Retinal pigment epithelial cell (primary cell): ENCODE measurements around the gene ABCC9.

Source experiments
- DNase-seq: peaks from one replicate; pipeline ENCODE4 v3.0.0-alpha.2; 2010; ENCODE audit warnings: low read depth
- H3K4me3 ChIP-seq: 2 replicates; pipeline ENCODE4 v1.5.1; 2011; ENCODE audit warnings: mild to moderate bottlenecking, low read length, control low read depth, moderate library complexity
- TF ChIP-seq, protein P1 (sequence below): conservative IDR thresholded peaks from 2 replicates; pipeline ENCODE4 v1.5.1; 2011; ENCODE audit warnings: low read depth, low read length, control low read depth, inconsistent platforms

Gene ABCC9

DNA sequence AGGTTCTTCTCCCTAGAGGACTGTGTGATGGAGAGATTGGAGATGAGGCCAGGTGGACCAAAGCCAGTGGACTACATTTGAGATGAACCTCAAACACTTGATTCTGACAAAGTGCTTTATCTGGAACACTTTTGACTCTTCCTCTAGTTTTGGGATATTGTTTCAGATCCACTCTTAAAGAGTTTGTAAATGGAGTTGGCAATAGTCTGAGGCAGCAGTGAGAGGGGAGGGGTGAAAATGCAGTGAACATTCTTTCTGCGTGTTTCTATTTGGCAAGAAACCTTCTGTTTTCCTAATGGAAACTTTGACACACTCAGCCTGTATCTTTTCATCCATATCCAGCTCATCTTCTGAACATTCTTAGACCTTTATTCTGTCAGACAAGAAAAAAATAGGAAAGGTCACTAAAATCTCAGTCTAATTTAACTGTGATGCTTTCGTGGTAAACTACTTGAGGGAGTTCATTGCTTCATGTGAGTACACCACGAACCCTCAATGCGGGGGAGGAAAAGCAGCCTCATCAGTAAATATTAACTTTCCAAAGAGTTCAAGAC is 109.4 kb downstream of the ABCC9 start:
- no peak overlapping the region for H3K4me3 ChIP-seq
- no peak for DNase-seq
- TF ChIP-seq, protein P1, sequence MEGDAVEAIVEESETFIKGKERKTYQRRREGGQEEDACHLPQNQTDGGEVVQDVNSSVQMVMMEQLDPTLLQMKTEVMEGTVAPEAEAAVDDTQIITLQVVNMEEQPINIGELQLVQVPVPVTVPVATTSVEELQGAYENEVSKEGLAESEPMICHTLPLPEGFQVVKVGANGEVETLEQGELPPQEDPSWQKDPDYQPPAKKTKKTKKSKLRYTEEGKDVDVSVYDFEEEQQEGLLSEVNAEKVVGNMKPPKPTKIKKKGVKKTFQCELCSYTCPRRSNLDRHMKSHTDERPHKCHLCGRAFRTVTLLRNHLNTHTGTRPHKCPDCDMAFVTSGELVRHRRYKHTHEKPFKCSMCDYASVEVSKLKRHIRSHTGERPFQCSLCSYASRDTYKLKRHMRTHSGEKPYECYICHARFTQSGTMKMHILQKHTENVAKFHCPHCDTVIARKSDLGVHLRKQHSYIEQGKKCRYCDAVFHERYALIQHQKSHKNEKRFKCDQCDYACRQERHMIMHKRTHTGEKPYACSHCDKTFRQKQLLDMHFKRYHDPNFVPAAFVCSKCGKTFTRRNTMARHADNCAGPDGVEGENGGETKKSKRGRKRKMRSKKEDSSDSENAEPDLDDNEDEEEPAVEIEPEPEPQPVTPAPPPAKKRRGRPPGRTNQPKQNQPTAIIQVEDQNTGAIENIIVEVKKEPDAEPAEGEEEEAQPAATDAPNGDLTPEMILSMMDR = no peak

DNA sequence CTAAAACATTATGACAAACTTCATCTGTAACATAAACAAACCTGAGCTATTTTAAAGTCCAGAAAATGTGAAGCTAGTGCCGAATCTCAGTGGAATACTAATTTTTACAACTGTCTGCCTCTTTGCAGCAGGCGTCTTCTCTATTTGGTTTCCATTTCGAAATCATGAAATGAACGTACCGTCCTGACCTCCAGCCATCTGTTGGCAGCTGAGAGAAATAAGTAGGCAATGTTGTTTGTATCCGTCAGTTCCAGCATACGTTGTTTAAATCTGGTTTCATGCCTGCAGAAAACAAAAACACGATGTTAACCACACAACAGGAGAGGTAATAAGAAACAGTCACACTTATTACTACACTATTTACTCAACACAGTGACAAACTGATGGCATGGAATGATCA is 112.4 kb downstream of the ABCC9 start:
- TF ChIP-seq, protein P1 = no peak
- DNase-seq = no peak
- H3K4me3 ChIP-seq = no peak overlapping the region

DNA sequence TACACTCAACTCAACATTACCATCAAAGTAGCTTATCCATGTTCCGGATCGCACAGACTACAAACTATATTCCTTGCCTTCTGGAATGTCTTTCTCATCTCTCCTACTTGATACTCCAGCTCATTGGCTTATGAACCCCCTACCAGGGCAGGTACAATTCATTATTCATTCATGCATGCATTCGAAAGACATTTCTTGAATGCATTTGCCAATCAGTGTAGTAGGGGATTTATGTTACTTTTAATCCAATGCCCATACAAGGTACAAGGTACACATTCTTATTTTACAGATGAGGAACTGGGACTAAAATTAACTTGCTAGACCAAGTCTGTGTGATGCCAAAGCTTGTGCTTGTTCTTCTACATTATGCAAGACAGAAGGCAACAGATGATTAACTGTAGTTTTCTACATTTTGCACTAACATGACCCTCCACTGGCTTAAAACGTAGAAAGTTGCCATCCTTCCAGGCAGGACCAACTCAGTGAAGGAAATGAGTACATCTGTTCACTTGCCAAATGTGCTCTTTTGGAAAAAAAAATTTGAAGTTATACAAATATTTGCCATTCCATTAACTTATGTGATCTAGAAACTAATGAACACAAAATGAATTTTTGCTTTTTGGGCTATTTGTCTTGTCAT is 113.0 kb downstream of the ABCC9 start:
- TF ChIP-seq, protein P1 = no peak
- DNase-seq = no peak
- no peak overlapping the region for H3K4me3 ChIP-seq

DNA sequence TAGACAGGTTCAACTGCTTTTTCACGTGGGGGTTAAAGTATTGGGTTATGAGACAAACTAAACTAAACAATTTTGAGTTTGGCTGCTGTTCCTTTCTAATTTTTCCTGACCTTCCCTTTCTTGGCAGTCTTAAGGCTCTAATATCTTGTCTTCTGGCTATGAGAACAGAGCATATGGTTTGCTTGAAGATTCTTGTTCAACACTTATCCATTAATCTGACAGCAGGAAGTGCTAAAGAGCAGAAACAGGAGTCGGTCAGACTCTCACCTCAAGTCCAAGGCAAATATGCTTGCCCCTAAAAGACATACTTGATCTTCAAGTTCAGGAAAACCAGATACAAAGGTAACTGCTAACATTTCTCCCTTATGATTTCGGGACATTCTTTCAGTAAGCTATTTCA is 114.1 kb downstream of the ABCC9 start:
- H3K4me3 ChIP-seq = no peak overlapping the region
- TF ChIP-seq, protein P1 = no peak
- no peak for DNase-seq

DNA sequence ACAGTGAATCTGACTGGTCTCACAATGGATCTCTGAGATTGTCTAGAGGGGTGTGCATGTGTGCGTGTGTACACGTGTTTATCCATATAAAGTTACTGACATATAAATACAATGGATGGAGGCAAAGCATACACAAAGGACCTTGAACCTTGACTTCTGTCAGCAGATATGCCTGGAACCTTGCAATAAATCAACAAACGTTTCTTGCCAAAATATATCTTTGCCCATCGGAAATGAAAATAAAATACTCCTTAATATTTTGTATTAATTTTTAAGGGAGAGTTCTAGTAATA is 114.7 kb downstream of the ABCC9 start:
- TF ChIP-seq, protein P1 = no peak
- no peak overlapping the region for H3K4me3 ChIP-seq
- no peak for DNase-seq

DNA sequence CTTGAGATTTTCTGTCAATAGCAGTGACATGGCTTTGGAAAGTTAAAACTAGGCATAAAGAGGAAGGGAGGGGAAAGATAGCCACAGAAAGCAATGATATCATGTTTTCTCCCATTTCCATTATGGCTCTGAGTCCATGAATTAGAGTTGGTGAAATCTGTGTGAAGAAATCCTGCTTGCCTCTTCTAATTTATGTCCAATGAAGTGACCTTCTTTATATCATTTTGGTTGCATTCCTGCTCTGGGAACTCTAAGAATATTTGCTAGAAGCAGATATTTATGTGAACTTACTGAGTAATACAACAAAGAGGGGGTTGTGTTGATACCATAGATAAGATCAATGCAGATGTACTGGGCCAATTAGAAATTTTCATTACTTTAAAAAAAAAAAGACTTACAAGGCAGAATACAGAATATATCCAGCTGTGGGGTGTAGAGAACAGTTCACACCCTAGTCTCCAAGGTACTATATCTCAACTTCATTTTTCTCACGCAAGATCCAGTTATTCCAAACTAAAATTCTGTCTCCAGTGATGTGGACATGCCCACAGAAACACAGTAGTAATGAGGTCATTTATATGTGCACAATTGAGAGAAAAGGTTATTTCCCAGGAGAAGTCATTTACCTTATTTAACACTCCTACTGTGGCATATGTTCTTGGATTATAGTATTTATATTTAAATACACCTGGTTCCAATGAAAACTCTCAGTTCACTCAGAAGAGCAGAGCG is 115.2 kb downstream of the ABCC9 start:
- H3K4me3 ChIP-seq = no peak overlapping the region
- DNase-seq = no peak
- TF ChIP-seq, protein P1 = no peak

DNA sequence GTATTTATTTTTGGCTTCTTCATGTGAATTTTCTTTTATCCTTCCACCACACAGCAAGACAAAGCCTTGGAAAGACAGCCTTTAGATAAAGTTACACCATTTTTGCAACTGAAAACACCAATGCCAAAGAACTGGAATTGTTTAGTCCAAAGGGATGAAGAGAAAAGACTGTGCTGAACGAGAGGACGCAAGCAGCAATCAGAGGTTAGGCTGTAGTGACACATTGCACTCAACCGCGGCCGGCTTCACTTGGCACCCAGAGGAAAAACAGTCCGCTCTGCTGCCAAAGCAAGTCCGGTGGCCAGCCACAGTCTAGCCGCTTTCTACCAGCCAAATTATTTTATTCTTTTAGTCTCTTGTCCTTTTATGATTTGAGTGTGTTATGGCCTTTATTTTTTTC is 117.6 kb downstream of the ABCC9 start:
- no peak for DNase-seq
- H3K4me3 ChIP-seq = no peak overlapping the region
- TF ChIP-seq, protein P1 = no peak
